HG03565 (cell line): ENCODE results near the gene C16orf78.

Experiments
- ATAC-seq: cut with Tn5 transposase; IDR thresholded peaks from one replicate; pipeline ENCODE4 v1.9.1; 2021; ENCODE audit warnings: mild to moderate bottlenecking, moderate library complexity; ENCODE audit not compliant: unreplicated experiment

C16orf78 gene

DNA sequence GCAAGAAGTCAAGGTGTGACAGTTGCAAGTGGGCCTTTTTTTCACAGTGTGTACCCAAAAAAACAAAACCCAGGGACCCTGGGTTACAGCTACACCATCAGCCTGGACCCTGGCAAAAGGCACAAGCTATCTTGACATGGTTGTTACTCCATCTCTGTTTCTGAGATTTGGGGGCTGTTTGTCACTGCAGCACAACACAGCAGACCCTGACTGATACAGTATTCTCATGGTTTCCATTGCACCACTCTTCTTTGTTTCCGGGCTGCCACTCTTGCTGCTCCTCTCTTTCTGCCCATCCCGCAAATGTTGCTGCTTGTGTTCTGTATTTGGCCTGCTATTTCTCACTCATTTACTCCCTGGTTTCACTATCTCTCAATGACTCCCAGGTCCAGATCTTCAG lies 55.2 kb downstream of the C16orf78 start:
- ATAC-seq: no peak

DNA sequence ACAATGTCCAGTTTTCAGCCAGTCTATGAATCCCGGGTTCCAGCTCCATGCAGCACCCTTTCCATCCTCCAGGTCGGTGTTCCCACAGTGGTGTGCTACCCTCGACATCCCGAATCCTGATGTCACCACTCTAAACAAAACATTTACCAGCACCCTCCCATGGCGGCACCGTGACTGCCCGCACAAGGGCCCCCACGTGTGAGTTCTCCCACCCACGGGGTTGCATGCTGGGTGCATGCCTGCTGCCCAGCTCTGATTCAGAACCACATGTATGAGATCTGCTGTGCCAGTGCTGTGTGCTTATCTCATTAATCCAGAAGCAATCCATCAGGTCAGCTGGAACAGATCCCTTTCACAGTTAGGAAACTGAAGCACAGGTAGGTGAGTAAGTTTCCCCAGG lies 57.4 kb downstream of the C16orf78 start:
- no peak for ATAC-seq

DNA sequence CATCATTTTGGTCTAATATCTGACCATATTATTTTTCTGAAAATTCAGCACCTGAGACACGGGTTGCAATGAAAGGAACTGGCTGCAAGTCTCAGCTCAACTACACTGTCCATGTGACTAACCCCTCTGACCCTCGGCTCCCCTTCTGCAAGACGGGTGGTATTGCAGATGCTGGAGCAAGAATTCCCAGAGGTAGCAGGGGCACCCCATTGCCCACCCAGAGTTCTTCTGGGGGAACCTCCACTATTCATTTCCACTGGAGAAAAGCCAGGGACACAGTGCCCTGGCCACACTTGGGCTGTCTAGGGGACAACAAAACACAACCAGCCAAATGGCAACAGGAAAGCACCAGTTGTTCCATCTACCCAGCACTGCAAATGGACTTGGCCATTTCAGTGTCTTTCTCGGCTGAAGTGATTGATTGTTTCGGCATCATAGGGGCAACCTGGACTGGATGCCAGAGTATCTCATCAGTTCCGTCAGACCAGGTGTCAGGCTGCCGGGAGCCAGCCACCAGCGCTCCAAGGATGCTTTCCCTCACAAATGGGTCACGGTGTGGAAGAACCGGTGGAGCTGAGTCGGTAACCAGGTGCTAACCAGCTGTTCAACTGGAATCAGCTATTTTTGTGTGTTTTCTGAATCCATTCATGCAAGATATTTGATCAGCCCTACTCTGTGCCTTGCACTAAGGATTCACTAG lies 58.1 kb downstream of the C16orf78 start:
- no peak for ATAC-seq

DNA sequence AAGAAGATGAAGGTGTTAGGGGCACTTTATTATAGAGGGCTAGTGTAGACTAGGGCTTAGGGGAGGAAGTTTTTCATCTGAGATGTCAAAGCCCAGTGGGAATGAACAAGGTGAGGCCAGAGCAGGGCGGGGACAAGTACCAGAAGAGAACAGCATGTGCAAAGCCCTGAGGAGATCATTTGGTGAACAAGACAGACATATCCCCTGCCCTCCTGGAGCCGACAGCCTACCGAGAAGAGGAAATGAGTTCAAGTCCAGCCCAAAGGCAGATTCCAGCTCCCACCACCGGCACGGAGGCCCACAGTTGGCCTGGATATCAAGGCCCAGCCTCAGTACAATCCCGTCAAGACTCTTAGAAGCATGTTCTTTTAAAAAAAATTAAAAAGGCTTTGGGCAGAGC lies 61.1 kb downstream of the C16orf78 start:
- no peak for ATAC-seq

DNA sequence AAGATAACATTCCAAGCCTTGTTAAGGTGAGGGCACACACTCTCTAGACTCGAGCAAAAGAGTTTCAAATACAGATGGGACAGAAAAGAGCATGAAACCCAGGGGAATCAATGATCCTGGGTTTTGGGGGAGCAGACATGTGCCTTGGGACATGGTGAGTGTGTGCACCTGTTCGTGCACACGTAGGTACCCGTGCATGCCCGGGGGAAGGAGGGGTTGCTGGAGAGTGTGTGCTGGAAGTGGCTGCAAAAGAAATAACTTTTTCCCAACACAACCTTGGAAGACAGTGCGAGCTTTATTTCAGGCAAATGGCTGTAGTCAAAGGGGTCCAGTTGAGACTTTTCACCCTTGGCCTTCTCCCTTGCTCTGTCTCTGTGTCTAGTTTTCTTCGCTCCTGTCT lies 62.6 kb downstream of the C16orf78 start:
- ATAC-seq: no peak

DNA sequence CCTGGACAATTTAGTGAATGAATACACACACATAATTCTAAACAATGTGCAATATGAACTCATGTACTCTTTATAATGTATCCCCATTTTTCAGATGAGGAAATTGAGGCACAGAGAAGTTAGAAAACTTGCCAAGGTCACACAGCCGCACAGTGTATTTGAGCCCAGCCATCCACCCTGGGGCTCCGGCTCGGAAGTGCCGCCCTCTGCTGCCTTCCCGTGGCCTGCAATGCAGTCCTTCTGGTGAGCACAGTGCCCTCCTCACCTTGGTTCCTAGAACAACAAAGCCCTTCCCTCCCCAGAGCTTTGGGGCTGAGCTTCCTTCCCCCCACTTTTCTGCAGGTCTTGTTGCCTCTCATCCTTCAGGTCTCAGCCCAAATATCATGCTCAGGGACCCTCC lies 63.7 kb downstream of the C16orf78 start:
- no peak for ATAC-seq

DNA sequence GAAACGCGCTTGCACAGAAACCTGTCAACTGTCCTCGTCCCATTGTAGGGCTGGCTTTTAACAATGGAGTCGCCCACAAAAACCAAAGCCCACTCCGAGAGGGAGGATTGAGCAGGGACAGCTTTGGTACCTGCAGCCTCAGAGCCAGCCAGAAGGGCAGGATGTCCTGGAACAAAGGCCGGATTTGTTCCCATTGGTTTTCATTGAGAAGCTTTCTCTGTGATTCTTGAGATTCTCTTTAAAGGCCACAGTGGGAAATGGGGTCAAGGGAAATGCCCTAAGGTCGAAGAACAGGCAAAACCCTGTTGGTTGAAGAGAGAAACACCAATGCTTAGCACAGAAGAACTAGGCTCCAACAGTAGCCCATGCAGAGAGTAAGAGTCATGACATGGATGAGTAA lies 65.4 kb downstream of the C16orf78 start:
- no peak for ATAC-seq

DNA sequence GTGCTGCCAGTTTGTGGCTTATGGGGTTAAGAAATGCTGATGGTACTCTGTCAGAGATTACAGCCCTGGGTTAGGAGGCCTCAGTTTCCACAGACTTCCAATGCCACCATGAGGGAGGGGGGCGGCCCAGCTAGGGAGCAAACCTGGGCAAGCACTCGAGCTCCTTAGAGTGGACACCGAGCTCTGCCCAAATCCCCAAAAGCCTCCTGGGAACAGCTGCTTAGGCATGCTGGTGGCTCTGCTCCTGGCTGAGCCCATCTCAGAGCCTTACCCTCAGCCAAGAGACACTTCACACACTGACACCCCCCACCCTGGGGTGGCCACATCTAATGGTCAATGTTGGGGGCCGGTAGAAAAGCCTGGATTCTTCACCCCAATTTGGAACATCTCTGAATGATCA lies 66.1 kb downstream of the C16orf78 start:
- ATAC-seq: no peak

DNA sequence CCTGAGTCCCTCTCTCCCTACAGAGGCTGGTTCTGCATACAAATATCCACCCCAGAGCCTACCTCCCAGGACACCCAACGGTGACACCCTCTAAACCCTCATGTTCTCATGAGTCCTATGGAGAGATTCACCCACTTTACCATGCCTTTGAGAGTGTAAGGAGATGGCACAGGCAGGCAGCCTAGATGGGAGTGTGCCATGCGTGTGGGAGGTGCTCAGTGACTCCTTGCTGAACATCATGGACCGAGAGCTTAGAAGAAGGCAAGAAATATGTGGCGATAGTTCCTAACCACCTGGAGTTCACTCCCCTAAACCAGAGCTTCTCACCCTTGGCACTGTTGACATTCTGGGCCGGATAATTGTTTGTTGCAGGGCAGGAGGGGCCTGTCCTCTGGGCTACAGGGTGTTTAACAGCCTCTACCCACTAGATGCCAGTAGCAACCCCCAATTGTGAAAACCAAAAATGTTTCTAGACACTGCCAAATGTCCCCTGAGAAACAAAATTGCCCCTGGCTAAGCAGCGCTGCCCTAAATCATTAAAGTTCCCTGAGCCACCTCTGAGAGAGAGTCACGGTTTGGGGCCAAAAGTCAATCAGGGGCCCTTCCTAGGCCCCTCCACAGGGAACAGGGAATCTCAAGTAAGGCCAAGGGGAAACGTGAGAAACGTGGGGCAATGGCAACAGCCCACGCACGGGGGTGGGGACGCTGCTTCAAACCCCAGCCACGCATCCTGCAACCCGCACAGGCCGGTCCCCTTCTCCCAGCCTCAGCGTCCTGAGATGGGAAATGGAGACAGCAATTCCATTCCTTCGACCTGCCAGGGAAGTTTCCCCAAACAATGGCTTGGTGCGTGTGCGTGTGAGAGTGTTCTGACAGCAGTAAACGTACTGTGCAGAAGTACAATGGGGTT lies 66.8 kb downstream of the C16orf78 start:
- ATAC-seq: no peak

DNA sequence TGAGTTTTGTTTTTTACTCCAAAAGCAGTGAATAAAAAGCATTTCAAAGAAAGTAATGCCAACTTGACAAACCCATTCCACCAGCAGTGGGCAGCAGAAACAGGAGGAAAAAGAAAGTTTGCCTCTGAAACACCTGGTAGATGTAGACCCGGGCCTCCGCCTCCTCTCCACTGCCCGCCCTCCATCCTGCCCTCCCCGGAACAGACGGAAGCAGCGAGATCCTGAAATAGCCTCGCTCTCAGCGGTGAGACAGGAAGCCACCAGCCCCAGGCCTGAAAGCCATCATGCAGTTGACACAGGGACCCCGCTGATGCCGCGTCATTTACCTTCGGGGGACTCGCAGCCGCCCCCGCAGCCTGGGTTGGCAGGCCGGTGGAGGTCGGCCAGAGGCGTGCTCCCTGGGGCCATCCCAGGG lies 67.8 kb downstream of the C16orf78 start:
- ATAC-seq: peak; percentile 93

DNA sequence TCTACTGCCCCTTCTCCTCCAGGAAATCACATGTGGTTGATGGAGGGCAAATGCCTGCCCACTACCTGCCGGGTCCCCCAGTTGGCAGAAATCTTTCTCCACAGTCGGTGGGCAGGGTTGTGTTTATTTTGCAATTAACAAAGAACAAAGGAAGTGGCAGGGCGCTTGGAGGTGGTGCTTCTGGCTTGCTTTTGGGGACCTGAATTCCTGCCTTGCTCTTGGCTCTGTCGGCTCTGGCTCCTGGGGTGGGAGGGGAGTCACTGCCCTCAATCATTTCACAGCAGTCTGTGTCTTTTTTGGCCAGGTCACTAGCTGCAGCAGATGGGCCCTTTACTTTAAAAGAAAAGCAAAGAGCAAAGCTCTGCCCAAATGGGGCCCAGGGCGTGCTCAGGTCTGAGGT lies 69.2 kb downstream of the C16orf78 start:
- ATAC-seq: no peak

DNA sequence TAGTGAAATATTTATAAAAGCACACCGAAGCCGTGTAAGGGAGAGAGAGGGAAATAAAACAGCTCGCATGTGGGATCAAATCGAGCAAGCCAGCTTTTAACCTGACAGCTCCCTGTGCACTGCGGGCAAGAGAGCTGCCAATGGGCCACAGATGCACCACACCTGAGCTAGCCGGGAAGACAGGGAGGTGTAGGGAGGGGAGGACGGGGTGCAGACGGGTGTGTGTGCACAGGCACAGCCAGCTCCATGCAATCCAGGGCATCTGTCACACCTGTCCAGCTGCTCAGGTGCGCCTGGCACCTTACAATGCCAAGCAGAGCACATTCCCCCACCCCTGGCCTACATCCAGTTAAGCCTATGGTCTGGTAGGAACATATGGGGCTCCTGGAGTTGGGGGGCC lies 70.0 kb downstream of the C16orf78 start:
- ATAC-seq: no peak

DNA sequence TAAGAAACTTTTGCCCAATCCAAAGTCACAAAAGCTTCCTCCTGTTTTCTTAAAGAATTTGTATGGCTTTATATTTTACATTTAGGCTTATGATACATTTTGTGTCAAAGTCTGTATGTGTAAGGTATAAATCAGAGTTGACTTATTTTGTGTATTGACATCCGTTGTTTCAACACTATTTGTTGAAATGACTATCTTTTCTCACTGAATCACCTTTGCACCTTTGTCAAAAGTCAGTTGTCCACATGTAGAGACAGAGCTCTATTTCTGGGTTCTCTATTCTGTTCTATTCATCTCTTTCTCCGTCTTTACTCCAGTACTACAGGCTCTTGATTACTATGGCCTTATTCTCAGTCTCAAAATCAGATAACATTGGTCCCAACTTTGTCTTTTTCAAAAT lies 73.2 kb downstream of the C16orf78 start:
- no peak for ATAC-seq
